K562 (cell line): Measurements from ENCODE around the gene SLC43A1. TPM values are rescaled to one million over a fixed set of nuclear protein-coding genes. Genes with fewer than 3 reads are reported as not detected.

Source experiments
- BMI1 ChIP-seq: fragments of 150-350 bp; IDR thresholded peaks from 2 replicates; pipeline ENCODE4 v1.6.1; 2014; ENCODE audit warnings: low read length
- CBFB ChIP-seq: sonication (generic); formaldehyde crosslinking; IDR thresholded peaks from 2 replicates; pipeline ENCODE4 v1.4.0; 2020; ENCODE audit warnings: mild to moderate bottlenecking, missing genetic modification reagents
- CEBPZ ChIP-seq: fragments of 150-350 bp; IDR thresholded peaks from 2 replicates; pipeline ENCODE4 v1.6.1; 2014; ENCODE audit warnings: low read depth, mild to moderate bottlenecking, low read length, borderline replicate concordance
- COPS2 ChIP-seq: fragments of 450-650 bp; conservative IDR thresholded peaks from 2 replicates; pipeline ENCODE4 v1.6.1; 2016; ENCODE audit warnings: mild to moderate bottlenecking, moderate library complexity
- CREB5 ChIP-seq: fragments of 250-450 bp; sonication (Bioruptor Pico); IDR thresholded peaks from 2 replicates; pipeline ENCODE4 v1.5.0; 2020; ENCODE audit warnings: mild to moderate bottlenecking
- GABPB2 ChIP-seq: fragments of 250-450 bp; sonication (Bioruptor Pico); conservative IDR thresholded peaks from 2 replicates; pipeline ENCODE4 v1.5.1; 2021; ENCODE audit warnings: mild to moderate bottlenecking
- GTF2B ChIP-seq: IDR thresholded peaks from 2 replicates; pipeline ENCODE4 v1.6.1; 2011; ENCODE audit not compliant: insufficient read length; ENCODE audit errors: extremely low read depth
- GTF2F1 ChIP-seq: IDR thresholded peaks from 2 replicates; pipeline ENCODE4 v1.6.1; 2011; ENCODE audit warnings: low read depth, low read length, improper control_type of control experiment
- HNRNPL ChIP-seq: fragments of 200-400 bp; formaldehyde crosslinking; IDR thresholded peaks from 2 replicates; pipeline ENCODE4 v1.6.1; 2017; ENCODE audit warnings: low read depth, mild to moderate bottlenecking, low read length
- KHSRP ChIP-seq: fragments of 450-650 bp; IDR thresholded peaks from 2 replicates; pipeline ENCODE4 v1.6.1; 2017
- KLF10 ChIP-seq: fragments of 250-450 bp; sonication (Bioruptor Pico); IDR thresholded peaks from 2 replicates; pipeline ENCODE4 v1.6.1; 2021; ENCODE audit warnings: matching md5 sums
- MCM2 ChIP-seq: fragments of 450-650 bp; IDR thresholded peaks from 2 replicates; pipeline ENCODE4 v1.6.1; 2017; ENCODE audit warnings: low read depth, mild to moderate bottlenecking
- PHF8 ChIP-seq: fragments of 200-600 bp; sonication (generic); IDR thresholded peaks from 2 replicates; pipeline ENCODE4 v1.6.1; 2012; ENCODE audit warnings: mixed run types, mild to moderate bottlenecking, inconsistent platforms, low read length, moderate library complexity, borderline replicate concordance
- PREB ChIP-seq: sonication (generic); formaldehyde crosslinking; IDR thresholded peaks from 2 replicates; pipeline ENCODE4 v1.8.1; 2023; ENCODE audit warnings: mild to moderate bottlenecking, missing genetic modification reagents
- RAD21 ChIP-seq, 2 experiments: fragments of 250-450 bp in 1 of 2; fragments of 450-650 bp in 1 of 2; sonication (Bioruptor Pico) in 1 of 2; formaldehyde crosslinking in 1 of 2; IDR thresholded peaks in 1 of 2; conservative IDR thresholded peaks in 1 of 2; 2 replicates each; pipeline versions ENCODE4 v1.4.0 to v1.8.0; 2020 to 2022; ENCODE audit warnings: mild to moderate bottlenecking in 2 of 2, moderate library complexity in 1 of 2
- RBM25 ChIP-seq: fragments of 200-400 bp; formaldehyde crosslinking; IDR thresholded peaks from 2 replicates; pipeline ENCODE4 v1.6.1; 2018; ENCODE audit warnings: low read length, low read depth, moderate library complexity; ENCODE audit not compliant: severe bottlenecking
- RHOXF2B ChIP-seq: fragments of 250-450 bp; sonication (Bioruptor Pico); conservative IDR thresholded peaks from 2 replicates; pipeline ENCODE4 v1.5.1; 2021
- SRSF9 ChIP-seq: fragments of 200-400 bp; formaldehyde crosslinking; IDR thresholded peaks from 2 replicates; pipeline ENCODE4 v1.6.1; 2017; ENCODE audit warnings: low read depth, low read length, borderline replicate concordance
- STAT5B ChIP-seq: fragments of 250-450 bp; sonication (Bioruptor Pico); IDR thresholded peaks from 2 replicates; pipeline ENCODE4 v1.8.0; 2021; ENCODE audit warnings: mild to moderate bottlenecking, inconsistent platforms
- XRCC3 ChIP-seq: fragments of 450-650 bp; IDR thresholded peaks from 2 replicates; pipeline ENCODE4 v1.6.1; 2017; ENCODE audit warnings: mild to moderate bottlenecking, moderate library complexity
- ZBTB8A ChIP-seq: fragments of 450-650 bp; IDR thresholded peaks from 2 replicates; pipeline ENCODE4 v1.6.1; 2018; ENCODE audit warnings: mild to moderate bottlenecking, moderate library complexity; ENCODE audit not compliant: partially characterized antibody
- ZNF12 ChIP-seq: sonication (generic); formaldehyde crosslinking; IDR thresholded peaks from 2 replicates; pipeline ENCODE4 v1.4.0; 2020; ENCODE audit warnings: mild to moderate bottlenecking, missing genetic modification reagents
- ZNF133 ChIP-seq: fragments of 250-450 bp; sonication (Bioruptor Pico); IDR thresholded peaks from 2 replicates; pipeline ENCODE4 v1.4.0; 2020; ENCODE audit warnings: mild to moderate bottlenecking
- ZNF24 ChIP-seq: fragments of 450-650 bp; IDR thresholded peaks from 2 replicates; pipeline ENCODE4 v1.6.1; 2016
- ZNF507 ChIP-seq: conservative IDR thresholded peaks from 2 replicates; pipeline ENCODE4 v1.6.1; 2017; ENCODE audit warnings: missing genetic modification characterization, missing compliant biosample characterization
- ZNF696 ChIP-seq: fragments of 250-450 bp; sonication (Bioruptor Pico); conservative IDR thresholded peaks from 2 replicates; pipeline ENCODE4 v1.4.0; 2020; ENCODE audit warnings: mild to moderate bottlenecking, moderate library complexity
- polyA plus RNA-seq, 8 experiments: library from polyadenylated mRNA; depleted of rRNA in 4 of 8; stranded (reverse) in 5 of 8; unstranded in 3 of 8; fragments of >200 nt; fragmentation: Nextera tagmentation in 2 of 8; fragmentation: Illumina TruSeq in 1 of 8; extraction: Ambion mirVana in 2 of 8; extraction: Trizol in 1 of 8; gene quantifications; 2 replicates each; pipeline versions ENCODE4 v1.2.1 to v1.2.3, GENCODE V29; 2011 to 2014; ENCODE audit warnings: inconsistent platforms in 1 of 8, missing spikeins in 1 of 8
- total RNA-seq, 7 experiments: library from RNA; depleted of rRNA in 6 of 7; stranded (reverse); fragments of >200 nt in 6 of 7; fragmentation: Illumina TruSeq in 2 of 7; extraction: Trizol in 2 of 7; gene quantifications; 2 replicates each; pipeline versions ENCODE4 v1.2.1 to v1.2.3, GENCODE V29; 2011 to 2021; ENCODE audit warnings: low replicate concordance in 1 of 7

The SLC43A1 gene
- total and polyA plus RNA-seq, 9 of the 15 experiments (the other 6 are each of a cell fraction or from before 2014, with no cell fraction given) = 2.6 to 41.8 (median 24.6) TPM

GRCh38 chr11:57530215-57530595 lies 14.7 kb upstream of the SLC43A1 start (continued):
- TF ChIP-seq PREB (CRISPR knock-in tag) (no peak), HNRNPL (no peak), XRCC3 (no peak), MCM2 (no peak), KLF10 (CRISPR knock-in tag) (no peak), CEBPZ (no peak), RBM25 (peak; percentile 98), STAT5B (CRISPR knock-in tag) (no peak), ZBTB8A (no peak), ZNF12 (CRISPR knock-in tag) (peak; percentile 24; the same call in 1 of the 2 replicates), COPS2 (no peak), PHF8 (no peak), GTF2F1 (peak; percentile 8; the same call in 1 of the 2 replicates), GABPB2 (CRISPR knock-in tag) (no peak), ZNF696 (CRISPR knock-in tag) (no peak), CBFB (CRISPR knock-in tag) (no peak), RHOXF2B (CRISPR knock-in tag) (no peak), ZNF507 (tag) (no peak), GTF2B (no peak), CREB5 (CRISPR knock-in tag) (no peak), RAD21 (CRISPR knock-in tag; conservative IDR thresholded peaks at IDR 0.05 in 1 of 2, IDR thresholded peaks at IDR 0.05 in 1 of 2) (no peak), SRSF9 (no peak), ZNF133 (CRISPR knock-in tag) (no peak), KHSRP (0 out of 2 replicates have a peak, but pooled peaks have one; percentile 23), ZNF24 (peak; percentile 30; the same call in 1 of the 2 replicates), BMI1 (no peak)
